GM12891 (cell line): ENCODE measurements around the gene TLE5.

Experiments
- POLR2AphosphoS5 ChIP-seq: IDR thresholded peaks from 2 replicates; pipeline ENCODE4 v1.6.1; 2011; ENCODE audit warnings: low read depth, low read length, control low read depth
- TAF1 ChIP-seq: IDR thresholded peaks from 2 replicates; pipeline ENCODE4 v1.6.1; 2011; ENCODE audit warnings: low read depth, low read length, control low read depth

GRCh38 chr19:3045885-3046697 lies 16.2 kb downstream of the TLE5 start:
- TF ChIP-seq POLR2AphosphoS5 (no peak), TAF1 (no peak)
